Neuronal stem cell (in vitro differentiated cells): ENCODE data around the gene TCF20.

Experiments
- DNase-seq: peaks from one replicate; pipeline ENCODE4 v3.0.0-alpha.2; 2013; ENCODE audit warnings: low spot score
- H2AFZ ChIP-seq: one replicate; pipeline ENCODE4 v1.6.1; 2013; ENCODE audit warnings: mild to moderate bottlenecking, low read length, inconsistent platforms
- H2AK5ac ChIP-seq: 2 replicates; pipeline ENCODE4 v1.6.1; 2013; ENCODE audit warnings: low read depth, mild to moderate bottlenecking, inconsistent platforms, low read length, moderate library complexity, mixed read lengths
- H2BK120ac ChIP-seq: 2 replicates; pipeline ENCODE4 v1.6.1; 2013; ENCODE audit warnings: low read depth, mild to moderate bottlenecking, inconsistent platforms, low read length, moderate library complexity, mixed read lengths
- H2BK12ac ChIP-seq: one replicate; pipeline ENCODE4 v1.6.1; 2013; ENCODE audit warnings: low read length, inconsistent platforms
- H2BK15ac ChIP-seq: 2 replicates; pipeline ENCODE4 v1.6.1; 2013; ENCODE audit warnings: mild to moderate bottlenecking, low read length, inconsistent platforms, mixed read lengths
- H2BK5ac ChIP-seq: one replicate; pipeline ENCODE4 v1.6.1; 2013; ENCODE audit warnings: inconsistent platforms, mild to moderate bottlenecking, low read length, moderate library complexity
- H3K14ac ChIP-seq: one replicate; pipeline ENCODE4 v1.6.1; 2013; ENCODE audit warnings: low read length, inconsistent platforms
- H3K18ac ChIP-seq: 2 replicates; pipeline ENCODE4 v1.6.1; 2013; ENCODE audit warnings: low read length, inconsistent platforms
- H3K23ac ChIP-seq: 2 replicates; pipeline ENCODE4 v1.6.1; 2013; ENCODE audit warnings: low read depth, mild to moderate bottlenecking, mixed read lengths, low read length, inconsistent platforms; ENCODE audit not compliant: poor library complexity
- H3K27ac ChIP-seq: replicated peaks from 3 replicates; pipeline ENCODE4 v1.5.1; 2013; ENCODE audit warnings: low read length, inconsistent platforms
- H3K27me3 ChIP-seq, 3 experiments: 2 replicates each; pipeline ENCODE4 v1.6.1; 2013; ENCODE audit warnings: low read length in 3 of 3, mild to moderate bottlenecking in 2 of 3, inconsistent platforms in 1 of 3, low read depth in 1 of 3, mixed read lengths in 1 of 3, moderate library complexity in 1 of 3; ENCODE audit not compliant: control insufficient read depth in 3 of 3, insufficient read depth in 3 of 3
- H3K36me3 ChIP-seq, 2 donors: replicated peaks in 1 of 2; 2 replicates each; pipeline ENCODE4 v1.6.1; 2013; ENCODE audit warnings: low read length in 2 of 2; ENCODE audit not compliant: control insufficient read depth in 2 of 2, insufficient read depth in 2 of 2
- H3K4ac ChIP-seq: 2 replicates; pipeline ENCODE4 v1.6.1; 2013; ENCODE audit warnings: inconsistent platforms, mild to moderate bottlenecking, low read length, moderate library complexity
- H3K4me1 ChIP-seq, 2 donors: 1 replicate in 1 of 2; 2 replicates in 1 of 2; pipeline ENCODE4 v1.6.1; 2013; ENCODE audit warnings: low read length in 2 of 2, low read depth in 1 of 2; ENCODE audit not compliant: control insufficient read depth in 2 of 2, insufficient read depth in 1 of 2
- H3K4me2 ChIP-seq: one replicate; pipeline ENCODE4 v1.6.1; 2013; ENCODE audit warnings: mild to moderate bottlenecking, low read length, inconsistent platforms; ENCODE audit not compliant: insufficient read depth, poor library complexity, severe bottlenecking
- H3K4me3 ChIP-seq, 2 donors: 2 replicates each; pipeline ENCODE4 v1.5.1; 2013; ENCODE audit warnings: low read length in 2 of 2, mild to moderate bottlenecking in 2 of 2, inconsistent platforms in 1 of 2, moderate library complexity in 1 of 2
- H3K79me1 ChIP-seq: one replicate; pipeline ENCODE4 v1.6.1; 2013; ENCODE audit warnings: low read depth, mild to moderate bottlenecking, inconsistent platforms, low read length, moderate library complexity
- H3K9ac ChIP-seq: one replicate; pipeline ENCODE4 v1.6.1; 2013; ENCODE audit warnings: mild to moderate bottlenecking, low read depth, low read length, inconsistent platforms; ENCODE audit not compliant: poor library complexity
- H3K9me3 ChIP-seq, 2 donors: replicated peaks in 1 of 2; 2 replicates each; pipeline versions ENCODE3 to v1.6.1; 2013; ENCODE audit warnings: low read length in 2 of 2, mild to moderate bottlenecking in 2 of 2, inconsistent platforms in 1 of 2, low read depth in 1 of 2, mixed read lengths in 1 of 2, moderate library complexity in 1 of 2; ENCODE audit not compliant: control insufficient read depth in 2 of 2, insufficient read depth in 1 of 2
- H4K8ac ChIP-seq: one replicate; pipeline ENCODE4 v1.6.1; 2013; ENCODE audit warnings: low read depth, mild to moderate bottlenecking, inconsistent platforms, low read length, moderate library complexity
- H4K91ac ChIP-seq: one replicate; pipeline ENCODE4 v1.6.1; 2013; ENCODE audit warnings: low read length, low read depth, mild to moderate bottlenecking, inconsistent platforms; ENCODE audit not compliant: poor library complexity
- whole genome bisulfite sequencing, 2 donors: extraction: QIAGEN DNeasy Blood & Tissue Kit; methylation state at CpG; one replicate each; pipeline ENCODE4 v1.1.7; 2013; ENCODE audit warnings: missing lambda C conversion rate in 2 of 2, mixed read lengths in 1 of 2; ENCODE audit not compliant: insufficient read length in 2 of 2, insufficient replicate concordance in 1 of 2; ENCODE audit errors: extremely low coverage in 2 of 2; 5-methylcytosine and 5-hydroxymethylcytosine counted together

Gene TCF20

DNA sequence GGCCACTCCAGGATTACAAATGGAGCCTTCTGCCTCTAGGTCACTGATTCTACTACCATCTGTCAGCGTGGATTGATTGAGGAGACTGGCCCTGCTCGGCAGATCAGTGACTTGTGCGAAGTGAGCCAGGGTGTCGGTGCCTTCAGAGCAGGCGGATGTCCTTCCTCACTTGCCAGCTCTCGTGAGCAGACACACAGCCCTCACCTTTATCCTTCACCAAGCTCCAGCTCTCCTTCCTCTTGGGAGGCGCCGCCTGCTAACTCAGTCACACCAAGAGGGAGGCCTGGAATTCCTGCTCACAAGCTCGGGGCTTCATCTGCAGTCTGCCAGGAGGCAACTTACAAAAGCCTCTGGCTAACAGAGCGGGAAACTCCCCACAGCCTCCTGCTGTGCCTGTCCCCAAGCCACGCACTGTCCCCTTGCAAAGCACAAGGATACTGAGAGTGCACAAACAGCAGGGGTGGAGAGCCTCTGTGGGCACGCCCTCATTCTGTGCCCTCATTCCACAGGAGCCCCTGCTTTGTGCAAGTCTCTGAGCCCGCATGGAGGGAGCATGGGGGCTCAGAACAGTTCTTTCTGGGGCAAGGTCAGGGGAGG, 3.5 kb upstream of the TCF20 start:
- H2BK5ac ChIP-seq = peak overlapping the region; percentile 44
- peak overlapping the region; percentile 26 for H3K4me2 ChIP-seq
- peak overlapping the region; percentile 35 for H3K27ac ChIP-seq
- H2BK12ac ChIP-seq = no peak overlapping the region
- peak overlapping the region; percentile 79 for H2AFZ ChIP-seq
- H3K36me3 ChIP-seq = no peaks in the 10 kb centered on the region
- H2BK120ac ChIP-seq = no peak overlapping the region
- DNase-seq = no peak
- no peak overlapping the region for H2AK5ac ChIP-seq
- H3K4ac ChIP-seq = no peak overlapping the region
- WGBS, 2 donors = no CpG with 5 or more reads among the region's 13 CpGs
- H3K9ac ChIP-seq = no peak overlapping the region
- peaks cover 0 to 6% (median 0%) of the 10 kb centered on the region in 3 experiments for H3K27me3 ChIP-seq
- H2BK15ac ChIP-seq = no peak overlapping the region
- no peaks in the 10 kb centered on the region for H3K9me3 ChIP-seq
- no peak overlapping the region for H3K14ac ChIP-seq
- H3K4me1 ChIP-seq = peaks cover 33 to 38% of the 10 kb centered on the region in 2 donors
- peak overlapping the region; percentile 6 for H4K91ac ChIP-seq
- H3K79me1 ChIP-seq = peaks cover 5% of the 10 kb centered on the region
- peak overlapping the region; percentile 64 for H3K18ac ChIP-seq
- H3K23ac ChIP-seq = no peak overlapping the region
- H4K8ac ChIP-seq = no peak overlapping the region
- peak overlapping the region in 1 of 2 donors; percentile 30 for H3K4me3 ChIP-seq

- Histone ChIP-seq H2AFZ (no peak overlapping the region), H2AK5ac (no peak overlapping the region), H3K79me1 (peaks cover 7% of the 10 kb centered on the region), H3K27ac (no peak overlapping the region), H3K4ac (no peak overlapping the region), H3K4me3 (no peak overlapping the region), H3K9ac (no peak overlapping the region), H3K14ac (no peak overlapping the region), H2BK12ac (no peak overlapping the region), H3K36me3 (no peaks in the 10 kb centered on the region), H3K18ac (no peak overlapping the region), H4K8ac (no peak overlapping the region), H3K9me3 (no peaks in the 10 kb centered on the region), H2BK15ac (no peak overlapping the region), H4K91ac (no peak overlapping the region), H3K4me1 (peaks cover 37 to 43% of the 10 kb centered on the region in 2 donors), H2BK5ac (no peak overlapping the region), H3K4me2 (no peak overlapping the region), H3K27me3 (peaks cover 0 to under 1% (median 0%) of the 10 kb centered on the region in 3 experiments), H2BK120ac (no peak overlapping the region), H3K23ac (no peak overlapping the region)
- no peak for DNase-seq
- no CpG with 5 or more reads among the region's 10 CpGs for WGBS, 2 donors
Measured at GRCh38 chr22:42272431-42272999, 2.1 kb upstream of the TCF20 start.

- no CpG with 5 or more reads among the region's 2 CpGs for WGBS, 2 donors
- no peaks in the 10 kb centered on the region for H3K9me3 ChIP-seq
- no peaks in the 10 kb centered on the region for H3K36me3 ChIP-seq
- peaks cover 7% of the 10 kb centered on the region for H3K79me1 ChIP-seq
- no peak overlapping the region for H3K18ac ChIP-seq
- peaks cover 37 to 43% of the 10 kb centered on the region in 2 donors for H3K4me1 ChIP-seq
- no peak overlapping the region for H3K27ac ChIP-seq
- no peak overlapping the region for H4K91ac ChIP-seq
- no peak overlapping the region for H2AK5ac ChIP-seq
- H2BK5ac ChIP-seq = no peak overlapping the region
- H2BK15ac ChIP-seq = no peak overlapping the region
- no peak overlapping the region for H2AFZ ChIP-seq
- H3K23ac ChIP-seq = no peak overlapping the region
- H2BK120ac ChIP-seq = no peak overlapping the region
- no peak overlapping the region for H3K9ac ChIP-seq
- H3K4me2 ChIP-seq = no peak overlapping the region
- H3K4me3 ChIP-seq = no peak overlapping the region
- no peak for DNase-seq
- no peak overlapping the region for H3K4ac ChIP-seq
- no peak overlapping the region for H4K8ac ChIP-seq
- no peaks in the 10 kb centered on the region for H3K27me3 ChIP-seq
- H3K14ac ChIP-seq = no peak overlapping the region
- no peak overlapping the region for H2BK12ac ChIP-seq
Measured at GRCh38 chr22:42271906-42272305, 1.5 kb upstream of the TCF20 start.

DNA sequence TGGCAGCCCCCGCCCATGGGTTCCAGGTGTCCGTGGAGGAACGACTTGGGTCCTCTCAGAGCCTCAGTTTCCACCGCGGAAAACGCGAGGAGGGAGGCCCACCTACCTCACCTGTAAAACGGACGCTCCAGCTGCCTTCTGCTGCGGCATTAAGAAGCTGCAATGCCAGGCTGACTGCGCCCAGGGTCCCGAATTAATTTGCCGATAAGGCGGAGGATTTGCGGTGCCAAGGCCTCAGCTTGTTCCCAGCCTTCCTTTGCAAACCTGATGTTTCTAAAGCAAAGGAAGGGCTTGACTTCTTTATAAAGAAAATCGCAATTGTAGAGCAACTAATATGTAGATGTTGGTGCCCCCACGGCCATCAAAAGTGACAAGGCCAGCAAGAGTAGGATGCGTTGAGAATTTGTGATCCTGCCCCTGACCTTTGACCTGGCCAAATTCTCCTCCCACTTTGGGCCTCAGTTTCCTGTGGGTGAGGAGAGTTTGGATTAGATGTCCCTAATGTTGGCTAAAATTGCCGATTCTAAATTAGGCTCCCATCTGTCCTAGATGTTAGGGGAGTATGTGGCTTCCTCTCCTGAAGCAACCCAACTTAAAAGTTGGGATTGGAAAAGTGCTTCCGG, 849 bp upstream of the TCF20 start:
- H3K9me3 ChIP-seq = no peaks in the 10 kb centered on the region
- peak overlapping the region; percentile 91 for H3K18ac ChIP-seq
- H2AK5ac ChIP-seq = peak overlapping the region; percentile 88
- no peak overlapping the region for H2BK120ac ChIP-seq
- no peak overlapping the region for H3K27ac ChIP-seq
- no peak overlapping the region for H3K4me3 ChIP-seq
- H3K9ac ChIP-seq = no peak overlapping the region
- no CpG with 5 or more reads among the region's 20 CpGs for WGBS, 2 donors
- peaks cover 7% of the 10 kb centered on the region for H3K79me1 ChIP-seq
- H3K27me3 ChIP-seq = no peaks in the 10 kb centered on the region
- H2AFZ ChIP-seq = no peak overlapping the region
- H3K36me3 ChIP-seq = no peaks in the 10 kb centered on the region
- DNase-seq = no peak
- H3K4me2 ChIP-seq = no peak overlapping the region
- peak overlapping the region; percentile 77 for H2BK12ac ChIP-seq
- H3K4me1 ChIP-seq = peaks cover 33 to 38% of the 10 kb centered on the region in 2 donors
- no peak overlapping the region for H4K8ac ChIP-seq
- H4K91ac ChIP-seq = no peak overlapping the region
- H3K4ac ChIP-seq = no peak overlapping the region
- H3K23ac ChIP-seq = no peak overlapping the region
- H3K14ac ChIP-seq = no peak overlapping the region
- H2BK5ac ChIP-seq = peak overlapping the region; percentile 93
- H2BK15ac ChIP-seq = peak overlapping the region; percentile 60
